GM12875 (cell line): ENCODE measurements around the gene SORCS1.

Source experiments
- H3K4me3 ChIP-seq: one replicate; pipeline ENCODE4 v1.5.1; 2011; ENCODE audit warnings: low read depth, low read length, control low read depth
- CTCF ChIP-seq: IDR thresholded peaks from 2 replicates; pipeline ENCODE4 v1.5.1; 2011; ENCODE audit warnings: low read depth, mild to moderate bottlenecking, control low read depth, inconsistent platforms, low read length, moderate library complexity, borderline replicate concordance; ENCODE audit not compliant: insufficient read depth

Gene SORCS1

GRCh38 chr10:107011105-107011504 is 153.4 kb downstream of the SORCS1 start:
- TF ChIP-seq CTCF: no peak
- H3K4me3 ChIP-seq: no peak overlapping the region

DNA sequence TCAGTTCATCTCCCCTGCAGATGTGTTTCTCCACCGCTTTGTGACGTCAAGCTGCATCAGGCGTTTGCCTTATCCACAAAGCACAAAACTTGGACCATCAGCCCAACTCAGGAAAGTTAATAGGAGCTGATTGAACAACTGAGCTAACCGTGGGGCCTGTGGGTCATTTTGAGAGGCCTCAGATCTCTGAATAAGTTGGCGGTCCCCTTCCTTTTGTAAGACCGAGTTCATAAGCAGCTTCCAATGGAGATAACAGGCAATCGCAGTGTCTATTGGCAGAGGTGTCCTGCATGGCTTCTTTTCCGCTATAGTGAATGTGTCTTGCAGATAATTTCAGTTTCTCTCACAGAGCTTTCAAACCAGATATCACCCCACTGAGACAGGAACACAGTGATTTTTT is 154.0 kb downstream of the SORCS1 start:
- TF ChIP-seq CTCF: no peak
- no peak overlapping the region for H3K4me3 ChIP-seq

- TF ChIP-seq CTCF: no peak
- H3K4me3 ChIP-seq: no peak overlapping the region
These were observed 160.1 kb downstream of the SORCS1 start for GRCh38 chr10:107004362-107004761.

GRCh38 chr10:107002068-107002467 is 162.4 kb downstream of the SORCS1 start:
- no peak for TF ChIP-seq CTCF
- H3K4me3 ChIP-seq: no peak overlapping the region

DNA sequence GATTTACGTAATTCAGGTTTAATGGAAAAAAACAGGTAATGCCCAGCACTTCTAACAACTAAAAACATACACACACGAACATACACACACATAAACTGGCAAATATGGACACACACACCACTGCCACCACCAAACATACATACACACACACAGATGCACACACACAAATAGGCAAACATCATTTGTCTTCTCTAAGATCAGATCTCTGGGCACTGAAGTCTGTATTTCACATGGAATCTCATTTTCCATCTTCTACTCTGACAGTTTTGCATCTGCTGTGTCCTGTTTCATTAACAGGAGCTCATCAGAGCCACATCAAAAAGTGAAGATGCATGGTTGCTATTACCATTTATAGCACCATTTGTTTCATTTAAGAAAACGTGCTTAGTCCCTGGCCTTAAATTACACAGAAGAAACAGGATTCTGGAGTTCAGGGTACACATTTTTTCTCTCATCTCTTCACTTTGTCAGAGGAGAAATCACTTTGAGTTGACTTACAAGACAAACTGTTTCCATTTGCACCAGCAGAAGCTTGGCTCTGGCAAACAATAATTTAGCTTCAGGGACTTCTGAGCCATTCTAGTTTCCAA is 165.3 kb downstream of the SORCS1 start:
- no peak overlapping the region for H3K4me3 ChIP-seq
- no peak for TF ChIP-seq CTCF

GRCh38 chr10:106997721-106998120 is 166.8 kb downstream of the SORCS1 start:
- no peak for TF ChIP-seq CTCF
- H3K4me3 ChIP-seq: no peak overlapping the region

GRCh38 chr10:106996510-106996909 is 168.0 kb downstream of the SORCS1 start:
- H3K4me3 ChIP-seq: no peak overlapping the region
- TF ChIP-seq CTCF: no peak
